OCI-LY3 (cell line): ENCODE results near the gene BRD2.

Source experiments
- CTCF ChIP-seq: fragments of 200-600, 300-600 bp; sonication (generic); IDR thresholded peaks from 2 replicates; pipeline ENCODE4 v1.5.1; 2014; ENCODE audit warnings: antibody characterized with exemption, low read length, low read depth
- EZH2phosphoT487 ChIP-seq: fragments of 200-600 bp; shearing (Covaris generic); IDR thresholded peaks from 2 replicates; pipeline ENCODE4 v1.6.1; 2018; ENCODE audit warnings: antibody characterized with exemption, mixed run types, low read depth

- no peak for TF ChIP-seq CTCF
- TF ChIP-seq EZH2phosphoT487: no peak
These were observed 29.9 kb upstream of the BRD2 start for GRCh38 chr6:32938494-32938893.
